Epithelial cell of proximal tubule (primary cell): ENCODE results near the gene SRF. TPM values are rescaled to one million over a fixed set of nuclear protein-coding genes. Genes with fewer than 3 reads are reported as not detected.

Experiments
- DNase-seq: peaks from one replicate; pipeline ENCODE4 v3.0.0-alpha.2; 2011; ENCODE audit warnings: low read depth
- H3K4me3 ChIP-seq: 2 replicates; pipeline ENCODE4 v1.5.1; 2011; ENCODE audit warnings: low read depth, mild to moderate bottlenecking, low read length
- total RNA-seq: library from RNA; depleted of rRNA; stranded (reverse); fragments of >200 nt; gene quantifications from 2 replicates; pipeline ENCODE4 v1.2.3, GENCODE V29; 2015
- TF ChIP-seq, protein P1 (sequence below): conservative IDR thresholded peaks from 2 replicates; pipeline ENCODE4 v1.5.1; 2012; ENCODE audit warnings: low read depth, mild to moderate bottlenecking, low read length

Gene SRF
- total RNA-seq, 1 donor from 2014 or later: 25.0 TPM

DNA sequence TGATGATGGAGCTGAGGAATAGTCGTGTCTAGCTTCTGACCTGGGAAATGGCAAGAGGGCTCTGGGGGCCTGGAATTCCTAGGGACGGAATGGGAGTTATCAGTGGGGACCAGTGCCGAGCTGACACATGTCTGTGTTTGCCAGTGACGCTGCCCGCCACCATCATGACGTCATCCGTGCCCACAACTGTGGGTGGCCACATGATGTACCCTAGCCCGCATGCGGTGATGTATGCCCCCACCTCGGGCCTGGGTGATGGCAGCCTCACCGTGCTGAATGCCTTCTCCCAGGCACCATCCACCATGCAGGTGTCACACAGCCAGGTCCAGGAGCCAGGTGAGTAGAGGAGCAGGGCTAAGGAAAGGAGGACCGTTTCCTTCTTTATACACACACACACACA, 7.1 kb downstream of the SRF start:
- DNase-seq: no peak
- TF ChIP-seq, protein P1, sequence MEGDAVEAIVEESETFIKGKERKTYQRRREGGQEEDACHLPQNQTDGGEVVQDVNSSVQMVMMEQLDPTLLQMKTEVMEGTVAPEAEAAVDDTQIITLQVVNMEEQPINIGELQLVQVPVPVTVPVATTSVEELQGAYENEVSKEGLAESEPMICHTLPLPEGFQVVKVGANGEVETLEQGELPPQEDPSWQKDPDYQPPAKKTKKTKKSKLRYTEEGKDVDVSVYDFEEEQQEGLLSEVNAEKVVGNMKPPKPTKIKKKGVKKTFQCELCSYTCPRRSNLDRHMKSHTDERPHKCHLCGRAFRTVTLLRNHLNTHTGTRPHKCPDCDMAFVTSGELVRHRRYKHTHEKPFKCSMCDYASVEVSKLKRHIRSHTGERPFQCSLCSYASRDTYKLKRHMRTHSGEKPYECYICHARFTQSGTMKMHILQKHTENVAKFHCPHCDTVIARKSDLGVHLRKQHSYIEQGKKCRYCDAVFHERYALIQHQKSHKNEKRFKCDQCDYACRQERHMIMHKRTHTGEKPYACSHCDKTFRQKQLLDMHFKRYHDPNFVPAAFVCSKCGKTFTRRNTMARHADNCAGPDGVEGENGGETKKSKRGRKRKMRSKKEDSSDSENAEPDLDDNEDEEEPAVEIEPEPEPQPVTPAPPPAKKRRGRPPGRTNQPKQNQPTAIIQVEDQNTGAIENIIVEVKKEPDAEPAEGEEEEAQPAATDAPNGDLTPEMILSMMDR: no peak
- H3K4me3 ChIP-seq: no peak overlapping the region

DNA sequence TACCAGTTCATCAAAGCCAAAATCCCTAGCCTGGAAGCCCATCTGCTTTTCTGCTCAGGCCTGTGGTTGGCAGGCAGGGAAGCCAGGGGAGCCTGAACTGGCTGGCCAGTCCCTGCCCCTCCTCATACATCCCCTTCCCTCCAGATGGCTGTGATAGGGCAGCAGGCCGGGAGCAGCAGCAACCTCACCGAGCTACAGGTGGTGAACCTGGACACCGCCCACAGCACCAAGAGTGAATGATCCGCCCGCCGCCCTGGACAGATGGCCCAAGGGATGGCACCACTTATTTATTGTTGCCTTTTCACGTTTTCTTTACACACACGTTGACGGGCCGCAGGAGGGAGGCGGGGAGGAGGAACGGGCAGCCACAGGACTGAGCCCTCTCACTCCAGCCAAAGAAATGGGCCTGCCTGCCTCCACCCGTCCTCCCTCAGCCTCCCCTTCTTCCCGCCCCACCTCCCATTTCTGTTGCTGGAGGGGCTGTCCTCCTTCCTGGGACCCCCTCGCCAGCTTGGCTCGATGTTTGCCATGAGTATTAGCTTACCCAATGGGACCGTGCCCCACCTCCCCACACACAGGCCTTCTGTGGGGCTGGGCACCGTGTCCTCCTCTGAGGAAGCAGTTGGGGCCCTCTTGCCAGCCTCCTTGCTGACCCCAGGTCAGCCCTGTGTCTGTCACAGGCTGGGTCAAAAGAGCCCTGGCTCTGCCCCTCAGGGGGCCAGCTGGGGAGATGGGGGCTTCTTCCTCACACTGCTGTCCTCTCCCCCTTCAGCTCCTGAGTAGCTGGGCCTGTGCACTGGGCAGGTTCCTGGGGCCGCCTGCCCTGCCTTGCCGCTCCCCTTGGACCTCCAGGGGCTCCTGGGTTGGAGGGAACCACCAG, 8.1 kb downstream of the SRF start:
- no peak for DNase-seq
- TF ChIP-seq, protein P1: no peak
- H3K4me3 ChIP-seq: no peak overlapping the region

DNA sequence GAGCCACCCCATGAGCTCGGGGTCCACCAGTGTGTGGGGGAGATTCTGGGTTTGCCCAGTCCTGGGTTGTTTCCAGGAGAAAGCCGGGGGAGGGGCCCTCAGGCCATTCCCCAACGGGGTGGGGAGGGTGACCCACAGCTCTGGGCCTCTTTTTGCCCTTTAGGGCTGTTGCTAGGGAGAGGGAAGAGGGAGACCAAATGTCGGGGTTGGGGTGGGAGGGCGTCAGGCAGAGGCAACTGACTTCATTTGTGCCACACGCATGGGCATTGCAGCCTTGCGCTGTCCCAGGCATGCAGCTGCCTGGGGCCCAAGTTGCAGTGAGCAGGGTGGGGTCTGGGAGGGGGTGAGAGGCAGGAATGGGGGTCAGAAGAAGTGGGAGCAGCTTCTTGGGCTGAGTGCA, 9.0 kb downstream of the SRF start:
- TF ChIP-seq, protein P1: no peak
- no peak for DNase-seq
- H3K4me3 ChIP-seq: no peak overlapping the region

DNA sequence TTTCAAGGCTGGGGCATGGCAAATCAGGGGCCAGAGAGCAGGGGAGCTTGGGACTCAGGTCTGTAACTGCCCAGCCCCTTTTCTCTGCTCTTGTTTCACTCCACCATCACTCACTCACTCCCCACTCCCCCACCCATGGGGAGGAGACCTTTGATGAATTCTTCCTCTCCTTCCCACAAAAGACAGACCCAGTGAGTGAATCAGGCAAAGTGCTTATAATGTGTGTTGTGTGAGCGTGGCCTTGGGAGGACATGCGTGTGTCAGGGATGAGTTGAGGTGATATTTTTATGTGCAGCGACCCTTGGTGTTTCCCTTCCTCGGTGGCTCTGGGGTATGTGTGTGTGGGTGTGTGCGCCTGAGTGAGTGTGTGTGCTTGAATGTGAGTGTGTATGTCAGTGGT, 9.9 kb downstream of the SRF start:
- TF ChIP-seq, protein P1: no peak
- no peak for DNase-seq

DNA sequence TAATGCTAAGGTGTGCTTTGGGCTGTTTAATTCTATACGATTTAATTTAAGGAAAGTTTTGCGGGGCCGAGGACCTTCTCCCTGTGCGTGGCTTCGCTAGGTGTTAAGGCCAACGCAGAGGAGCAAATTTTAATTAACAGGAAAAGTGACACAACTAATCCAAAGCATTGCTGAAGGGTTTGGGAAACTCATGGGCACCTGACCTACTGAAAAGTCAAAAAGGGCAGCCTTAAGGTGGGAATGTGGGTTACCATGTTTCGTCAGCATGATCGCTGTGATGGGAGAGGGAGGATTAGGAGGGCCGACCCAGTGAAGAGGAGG, 10.5 kb downstream of the SRF start:
- peak overlapping the region; percentile 97 for H3K4me3 ChIP-seq
- no peak for DNase-seq
- TF ChIP-seq, protein P1: no peak

More for the DNA sequence above, 9.9 kb downstream of the SRF start:
- no peak overlapping the region for H3K4me3 ChIP-seq

DNA sequence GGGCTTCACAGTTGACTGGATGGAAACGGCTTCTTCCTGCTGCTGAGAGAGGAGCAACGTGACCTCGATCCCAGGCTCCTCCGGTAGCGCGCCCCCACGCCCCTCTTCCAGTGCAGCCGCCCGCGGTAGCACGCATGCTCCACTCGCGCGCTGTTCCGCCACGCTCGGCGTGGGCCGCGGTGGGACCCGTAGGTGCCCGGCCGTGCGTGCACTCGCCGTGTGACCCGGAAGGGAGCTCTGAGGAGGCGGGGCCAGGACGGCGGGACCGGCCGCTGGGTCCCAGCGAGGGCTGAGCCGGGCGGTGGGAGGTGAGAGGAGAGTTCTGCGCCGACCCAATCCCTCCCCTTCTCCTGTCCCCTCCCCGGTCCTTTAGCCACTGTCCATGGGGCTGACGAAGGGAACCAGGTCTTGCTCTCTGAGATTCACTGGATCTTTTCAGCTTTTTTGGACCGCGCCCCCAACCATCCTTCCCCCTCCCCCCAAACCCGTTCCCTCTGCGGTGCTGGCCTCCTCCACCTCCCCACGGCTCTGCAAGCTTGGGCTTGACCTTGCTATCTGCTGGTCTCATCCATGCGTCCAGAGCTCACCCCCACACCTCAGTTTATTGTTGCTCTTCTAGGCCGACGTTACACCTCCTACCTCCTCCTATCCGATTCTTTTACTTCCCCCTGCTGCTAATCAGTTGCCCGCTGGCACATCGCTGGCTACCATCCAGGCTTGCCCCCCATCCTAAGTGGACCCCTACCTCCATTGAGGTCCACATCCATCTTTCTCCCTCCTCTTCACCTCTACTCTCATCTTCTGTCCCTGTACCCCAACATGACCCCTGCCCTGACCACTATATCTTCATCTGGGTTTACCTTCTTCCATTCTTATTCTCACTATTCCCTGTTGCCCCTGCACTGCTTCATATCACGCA, 11.1 kb downstream of the SRF start, which contains the start of gene CUL9:
TSS of gene CUL9 (plus strand) at position 255 of the 919 bp plus-strand sequence. CDS start 2,115 bp downstream, outside the sequence.
- DNase-seq: no peak
- TF ChIP-seq, protein P1: no peak
- peak within 1 kb of the TSS; percentile 97 for H3K4me3 ChIP-seq
